Adrenal gland (tissue), 5 donors: ENCODE measurements around the gene TBC1D9B.

Experiments
- CTCF ChIP-seq, 6 experiments: fragments of 450-650 bp in 4 of 6; fragments of 200-600 bp in 2 of 6; sonication (generic) in 1 of 6; IDR thresholded peaks; 1 replicate in 5 of 6; 2 replicates in 1 of 6; pipeline versions ENCODE4 v1.5.1 to v1.8.0; 2016 to 2021; ENCODE audit warnings: antibody characterized with exemption in 6 of 6, mild to moderate bottlenecking in 2 of 6, moderate library complexity in 1 of 6
- POLR2A ChIP-seq, 2 donors: fragments of 450-650 bp; IDR thresholded peaks; one replicate each; pipeline ENCODE4 v1.6.1; 2017; ENCODE audit warnings: antibody characterized with exemption in 2 of 2, mild to moderate bottlenecking in 2 of 2, moderate library complexity in 1 of 2
- donor health status: DM: no; HTN: no; CAD: no.

DNA sequence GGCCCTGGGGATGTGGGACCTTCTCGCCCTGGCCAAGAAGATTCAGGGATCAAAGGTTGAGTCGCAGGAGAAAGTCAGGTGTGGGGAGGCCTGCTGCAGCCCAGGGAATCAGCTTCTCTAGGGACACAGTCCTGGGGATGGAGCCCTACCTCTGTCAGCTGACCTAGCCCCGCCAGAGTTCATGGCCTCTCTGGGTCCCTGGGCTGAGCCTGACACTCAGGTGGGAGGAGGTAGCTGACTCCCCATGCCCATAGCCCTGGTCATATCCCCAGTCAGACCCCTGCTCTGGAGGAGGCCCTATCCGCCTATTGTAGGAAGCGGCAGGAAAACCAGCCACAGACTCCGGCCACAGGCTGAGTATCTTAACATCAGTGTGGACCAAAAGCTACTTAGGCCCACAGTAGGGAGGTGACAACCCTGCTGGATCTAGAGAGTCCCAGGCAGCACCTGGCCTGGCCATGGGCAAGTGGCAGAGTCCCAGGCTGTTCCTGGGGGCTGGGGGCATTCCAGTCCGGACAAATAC is 34.0 kb downstream of the TBC1D9B start:
- TF ChIP-seq CTCF (IDR thresholded peaks at IDR 0.05) (no peak), POLR2A (IDR thresholded peaks at IDR 0.05) (no peak)
